ENCODE results near the gene MITF.

DNA sequence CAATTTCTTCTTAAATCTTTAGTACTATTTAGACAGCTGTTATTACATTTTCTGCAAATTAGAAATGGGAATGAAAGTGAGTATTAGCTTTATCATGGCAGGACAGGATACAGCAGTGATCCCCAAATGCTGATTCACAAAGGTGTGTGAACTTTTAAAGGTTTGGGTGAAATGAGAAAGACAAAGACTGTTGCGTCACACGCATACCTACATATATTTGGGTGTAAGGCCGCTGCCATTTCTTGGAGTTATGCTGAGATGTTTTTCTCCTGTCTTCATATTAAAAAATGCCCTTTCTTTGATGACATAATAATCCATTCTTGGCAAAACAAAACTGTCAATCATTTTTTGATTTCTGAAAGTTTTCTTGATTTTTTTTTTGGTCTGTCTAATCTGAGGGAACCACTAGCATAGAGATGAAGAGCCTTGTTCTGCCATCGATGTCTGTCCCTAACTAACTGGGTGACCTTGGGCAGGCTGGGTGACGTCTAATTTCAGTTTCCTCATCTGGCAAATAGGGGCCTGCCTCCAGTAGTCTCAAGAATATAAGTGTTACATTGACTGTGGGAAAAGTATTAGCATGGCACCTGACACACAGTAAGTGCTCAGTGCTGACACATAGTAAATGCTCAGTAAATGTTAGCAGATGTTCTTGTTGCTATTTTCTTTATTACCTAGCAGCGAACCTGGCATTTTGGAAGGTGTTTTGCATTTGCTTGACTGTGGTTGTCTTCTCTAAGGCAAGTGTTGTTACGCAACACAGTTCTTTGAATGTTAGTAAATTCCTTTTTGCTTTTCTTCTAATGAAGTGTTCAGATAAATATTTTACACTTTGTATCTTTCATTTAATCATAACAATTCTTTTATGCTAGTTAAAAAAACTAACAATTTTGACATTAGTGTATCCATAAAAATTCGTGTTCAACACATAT lies 5.0 kb downstream of the MITF start:
- TF ChIP-seq EZH2 (IDR thresholded peaks at IDR 0.05; ENCODE audit: borderline replicate concordance, low read length) = no peak
- TF ChIP-seq, protein P1, sequence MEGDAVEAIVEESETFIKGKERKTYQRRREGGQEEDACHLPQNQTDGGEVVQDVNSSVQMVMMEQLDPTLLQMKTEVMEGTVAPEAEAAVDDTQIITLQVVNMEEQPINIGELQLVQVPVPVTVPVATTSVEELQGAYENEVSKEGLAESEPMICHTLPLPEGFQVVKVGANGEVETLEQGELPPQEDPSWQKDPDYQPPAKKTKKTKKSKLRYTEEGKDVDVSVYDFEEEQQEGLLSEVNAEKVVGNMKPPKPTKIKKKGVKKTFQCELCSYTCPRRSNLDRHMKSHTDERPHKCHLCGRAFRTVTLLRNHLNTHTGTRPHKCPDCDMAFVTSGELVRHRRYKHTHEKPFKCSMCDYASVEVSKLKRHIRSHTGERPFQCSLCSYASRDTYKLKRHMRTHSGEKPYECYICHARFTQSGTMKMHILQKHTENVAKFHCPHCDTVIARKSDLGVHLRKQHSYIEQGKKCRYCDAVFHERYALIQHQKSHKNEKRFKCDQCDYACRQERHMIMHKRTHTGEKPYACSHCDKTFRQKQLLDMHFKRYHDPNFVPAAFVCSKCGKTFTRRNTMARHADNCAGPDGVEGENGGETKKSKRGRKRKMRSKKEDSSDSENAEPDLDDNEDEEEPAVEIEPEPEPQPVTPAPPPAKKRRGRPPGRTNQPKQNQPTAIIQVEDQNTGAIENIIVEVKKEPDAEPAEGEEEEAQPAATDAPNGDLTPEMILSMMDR (conservative IDR thresholded peaks at IDR 0.05 in 1 of 2, IDR thresholded peaks at IDR 0.05 in 1 of 2; ENCODE audit: extremely low read depth in 1 of 2, insufficient read depth in 1 of 2, low read depth in 1 of 2, low read length in 2 of 2) = no peak

All from mammary epithelial cell (primary cell).